GM12878 (cell line): ENCODE results near the gene VAV2. TPM values are rescaled to one million over a fixed set of nuclear protein-coding genes. Genes with fewer than 3 reads are reported as not detected.

ENCODE experiments used
- ATAC-seq: fragments of 200-7000 bp; cut with Tn5 transposase; 3 replicates; pipeline ENCODE4 v1.9.1; 2020; ENCODE audit warnings: mild to moderate bottlenecking, moderate library complexity
- BruUV-seq: library from RNA; stranded (reverse); fragments of 400-500 nt; replicated peaks from 2 replicates; lab custom pipeline; 2021; lab: Mats Ljungman, UMichigan
- CTCF ChIA-PET: fragments of 300-600 bp; sonication (Branson Sonifier 250); formaldehyde crosslinking; extraction: SDS; loops from one replicate; lab custom pipeline; 2021; ENCODE audit warnings: inconsistent platforms; lab: Yijun Ruan, JAX
- POLR2A ChIA-PET: fragments of 350-600 bp; formaldehyde crosslinking; extraction: SDS; loops from one replicate; lab custom pipeline; 2021; ENCODE audit warnings: inconsistent platforms; lab: Charles Lee
- RAD21 ChIA-PET: fragments of 300-600 bp; sonication (Branson Sonifier 250); formaldehyde crosslinking; loops from one replicate; lab custom pipeline; 2023; ENCODE audit warnings: antibody characterized with exemption; ENCODE audit not compliant: unreplicated experiment; lab: Charles Lee
- SMC1A ChIA-PET: fragments of 300-600 bp; sonication (Branson Sonifier 250); formaldehyde crosslinking; loops from one replicate; lab custom pipeline; 2023; ENCODE audit not compliant: unreplicated experiment, uncharacterized antibody; lab: Charles Lee
- DNase-seq: peaks from one replicate; pipeline ENCODE4 v3.0.0-alpha.2; 2011; ENCODE audit warnings: low read depth, low spot score
- FAIRE-seq: peaks from 3 replicates; lab custom pipeline; 2011; peaks lifted over from hg19 to GRCh38; lab: Jason Lieb, UNC
- H2AFZ ChIP-seq: 2 replicates; pipeline ENCODE4 v1.6.0; 2011; ENCODE audit warnings: low read depth, low read length, control low read depth; ENCODE audit not compliant: control insufficient read depth
- H3K27ac ChIP-seq: 2 replicates; pipeline ENCODE4 v1.5.1; 2011; ENCODE audit warnings: control low read depth; ENCODE audit not compliant: control insufficient read depth, insufficient read depth
- H3K27me3 ChIP-seq, 2 experiments: replicated peaks in 1 of 2; 2 replicates each; pipeline versions ENCODE4 v1.6.0 to v1.6.1; 2011; ENCODE audit warnings: low read length in 1 of 2; ENCODE audit not compliant: control insufficient read depth in 2 of 2, insufficient read depth in 2 of 2
- H3K36me3 ChIP-seq, 2 experiments: 2 replicates each; pipeline ENCODE4 v1.5.1; 2011; ENCODE audit warnings: low read length in 1 of 2; ENCODE audit not compliant: control insufficient read depth in 2 of 2, insufficient read depth in 2 of 2
- H3K4me1 ChIP-seq: 2 replicates; pipeline ENCODE4 v1.6.1; 2011; ENCODE audit warnings: mild to moderate bottlenecking, low read length, moderate library complexity, mixed read lengths; ENCODE audit not compliant: control insufficient read depth, insufficient read depth
- H3K4me2 ChIP-seq: 2 replicates; pipeline ENCODE4 v1.6.0; 2011; ENCODE audit warnings: control low read depth; ENCODE audit not compliant: control insufficient read depth, insufficient read depth
- H3K4me3 ChIP-seq: fragments of 200-600 bp; sonication (generic); 2 replicates; pipeline ENCODE4 v1.5.1; 2016
- H3K79me2 ChIP-seq: 2 replicates; pipeline ENCODE4 v1.6.0; 2011; ENCODE audit warnings: low read length; ENCODE audit not compliant: control insufficient read depth, insufficient read depth
- H3K9ac ChIP-seq: 2 replicates; pipeline ENCODE4 v1.8.0; 2011; ENCODE audit warnings: low read length, control low read depth, mixed read lengths; ENCODE audit not compliant: control insufficient read depth, insufficient read depth
- H3K9me3 ChIP-seq: replicated peaks from 3 replicates; pipeline ENCODE4 v1.5.1; 2011; ENCODE audit warnings: mild to moderate bottlenecking, low read length; ENCODE audit not compliant: control insufficient read depth, insufficient read depth
- H4K20me1 ChIP-seq: 2 replicates; pipeline ENCODE4 v1.6.0; 2011; ENCODE audit not compliant: control insufficient read depth, insufficient read depth
- BHLHE40 ChIP-seq, 2 experiments: fragments of 450-650 bp in 1 of 2; IDR thresholded peaks; 2 replicates each; pipeline ENCODE4 v1.6.1; 2011 to 2017; ENCODE audit warnings: low read depth in 2 of 2, borderline replicate concordance in 1 of 2, improper control_type of control experiment in 1 of 2, low read length in 1 of 2, mild to moderate bottlenecking in 1 of 2
- EZH2 ChIP-seq: IDR thresholded peaks from 2 replicates; pipeline ENCODE4 v1.6.1; 2012; ENCODE audit warnings: low read depth, mild to moderate bottlenecking, control low read depth, inconsistent platforms, low read length, borderline replicate concordance; ENCODE audit not compliant: control insufficient read depth
- FOXK2 ChIP-seq: fragments of 450-650 bp; IDR thresholded peaks from 2 replicates; pipeline ENCODE4 v1.6.1; 2017; ENCODE audit warnings: mild to moderate bottlenecking, moderate library complexity
- SPI1 ChIP-seq: IDR thresholded peaks from 2 replicates; pipeline ENCODE4 v1.6.1; 2011; ENCODE audit warnings: low read depth, mild to moderate bottlenecking, low read length, moderate library complexity, borderline replicate concordance; ENCODE audit not compliant: insufficient read depth
- ZNF384 ChIP-seq: IDR thresholded peaks from 2 replicates; pipeline ENCODE4 v1.6.1; 2012; ENCODE audit warnings: low read depth, mild to moderate bottlenecking, low read length, improper control_type of control experiment, borderline replicate concordance
- WGBS: methylation state at CpG from one replicate; pipeline ENCODE4 v1.1.6; 2016; ENCODE audit warnings: low lambda C conversion rate; ENCODE audit not compliant: insufficient replicate concordance, insufficient coverage; ENCODE audit errors: missing lambda C conversion rate; 5-methylcytosine and 5-hydroxymethylcytosine counted together
- in situ Hi-C: fragments of 300-500 bp; cut with MboI; formaldehyde crosslinking; loops from 9 replicates; pipeline ENCODE4 v1.14.3; 2018; ENCODE audit warnings: mixed read lengths
- intact Hi-C: fragments of 100-400 bp; cut with micrococcal nuclease; formaldehyde crosslinking; loops from one replicate; pipeline ENCODE4 v1.14.2; 2022; ENCODE audit not compliant: unreplicated experiment
- polyA plus RNA-seq, 11 experiments: library from polyadenylated mRNA; depleted of rRNA in 4 of 11; unstranded in 6 of 11; stranded (reverse) in 5 of 11; fragments of >200 nt; fragmentation: Nextera tagmentation in 4 of 11; fragmentation: Illumina TruSeq in 1 of 11; extraction: Ambion mirVana in 4 of 11; extraction: Trizol in 1 of 11; gene quantifications; 1 replicate in 1 of 11; 2 replicates in 10 of 11; pipeline versions ENCODE4 v1.2.1 to v1.2.3, GENCODE V29; 2011 to 2016; ENCODE audit warnings: inconsistent platforms in 2 of 11, missing spikeins in 2 of 11, low read depth in 1 of 11
- total RNA-seq, 4 experiments: library from RNA; depleted of rRNA in 3 of 4; stranded (reverse); fragments of >200 nt in 3 of 4; fragmentation: Illumina TruSeq in 1 of 4; extraction: Trizol in 1 of 4; gene quantifications; 2 replicates each; pipeline versions ENCODE4 v1.2.1 to v1.2.3, GENCODE V29; 2013 to 2021

VAV2 gene
- total and polyA plus RNA-seq, 10 of the 15 experiments (the other 5 are each of a cell fraction or from before 2014, with no cell fraction given): 0.13 to 43.9 (median 16.9) TPM

DNA sequence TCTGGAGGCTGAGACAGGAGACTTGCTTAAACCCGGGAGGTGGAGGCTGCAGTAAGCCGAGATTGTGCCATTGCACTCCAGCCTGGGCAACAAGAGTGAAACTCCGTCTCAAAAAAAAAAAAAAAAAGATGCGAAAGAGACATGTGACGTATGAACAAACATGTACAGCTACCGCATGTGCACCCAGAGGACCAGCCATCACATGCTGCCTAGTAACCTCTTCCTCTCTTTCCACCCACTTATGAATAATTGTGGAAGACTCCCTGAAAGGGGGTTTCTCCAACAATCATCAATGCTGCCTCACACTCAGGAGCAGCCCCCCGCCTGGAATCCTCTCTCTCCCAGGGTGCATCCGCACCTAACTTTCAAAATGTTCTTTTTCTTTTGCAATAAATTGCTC is 256.2 kb downstream of the VAV2 start:
- ChIA-PET RAD21 (interaction anchor here (0.8 to 2.0 kb wide), 3 partner anchors 52 to 257 kb away, joined by 3 to 10 read pairs (median 3); no protein-coding TSS in a partner anchor), CTCF (interaction anchor here (0.7 to 2.0 kb wide), 7 partner anchors 9 to 802 kb away, joined by 3 to 6 read pairs (median 4); no protein-coding TSS in a partner anchor), POLR2A (no interaction called here), SMC1A (interaction anchor here (1.3 kb wide), 1 partner anchor 258 kb away, joined by 3 read pairs; no protein-coding TSS in a partner anchor)
- Histone ChIP-seq H3K9me3 (no peaks in the 10 kb centered on the region), H3K79me2 (no peaks in the 10 kb centered on the region), H3K27ac (no peak overlapping the region), H3K36me3 (no peaks in the 10 kb centered on the region; a peak in 1 of 4 replicates), H3K4me3 (no peak overlapping the region), H2AFZ (no peak overlapping the region), H3K9ac (no peak overlapping the region), H3K27me3 (no peaks in the 10 kb centered on the region; a peak in 1 of 4 replicates), H3K4me2 (no peak overlapping the region), H4K20me1 (no peaks in the 10 kb centered on the region), H3K4me1 (no peaks in the 10 kb centered on the region)
- in situ Hi-C loops (no loop called here), intact Hi-C loops (no loop called here)
- DNase-seq (no peak), ATAC-seq (peak; percentile 25; the same call in 2 of the 3 replicates), FAIRE-seq (no peak)
- 30% methylated on average over 5 of the region's 8 CpGs for WGBS
- BruUV-seq: no TSS peak
- TF ChIP-seq ZNF384: peak; percentile 12; the same call in 1 of the 2 replicates
- TF ChIP-seq EZH2: no peak
- TF ChIP-seq SPI1: 0 out of 2 replicates have a peak, but pooled peaks have one; percentile 4

DNA sequence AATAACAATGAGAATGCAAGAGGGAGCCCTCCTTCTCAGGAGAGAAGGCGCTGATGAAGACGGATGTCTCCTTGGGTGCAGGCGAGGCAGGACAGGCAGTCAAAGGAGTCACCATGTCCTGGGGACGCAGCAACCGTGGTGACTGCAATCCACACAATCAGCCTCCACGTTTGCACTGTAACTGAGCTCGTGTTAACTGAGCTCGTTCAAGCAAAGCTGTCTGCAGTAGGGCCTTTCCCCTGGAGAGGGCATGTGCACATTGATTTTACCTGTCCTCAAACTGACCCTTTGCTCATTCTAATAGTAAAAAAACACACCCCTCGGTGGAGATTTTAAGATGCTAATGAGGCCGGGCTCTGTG is 256.7 kb downstream of the VAV2 start:
- in situ Hi-C loops (no loop called here), intact Hi-C loops (no loop called here)
- Histone ChIP-seq H3K9me3 (no peaks in the 10 kb centered on the region), H3K36me3 (no peaks in the 10 kb centered on the region; a peak in 1 of 4 replicates), H3K27me3 (no peaks in the 10 kb centered on the region; a peak in 1 of 4 replicates), H3K4me1 (no peaks in the 10 kb centered on the region), H3K9ac (no peak overlapping the region), H2AFZ (no peak overlapping the region), H4K20me1 (no peaks in the 10 kb centered on the region), H3K27ac (no peak overlapping the region), H3K4me3 (no peak overlapping the region), H3K4me2 (no peak overlapping the region)
- WGBS: 5% methylated on average over 10 of the region's 10 CpGs
- CTCF ChIA-PET: interaction anchor here (0.7 to 2.0 kb wide), 7 partner anchors 8 to 801 kb away, joined by 3 to 6 read pairs (median 4); no protein-coding TSS in a partner anchor
- FAIRE-seq (no peak), ATAC-seq (peak; percentile 66), DNase-seq (no peak)
- SMC1A ChIA-PET: interaction anchor here (1.3 kb wide), 1 partner anchor 259 kb away, joined by 3 read pairs; no protein-coding TSS in a partner anchor
- BruUV-seq: no TSS peak
- RAD21 ChIA-PET: interaction anchor here (0.8 to 2.0 kb wide), 3 partner anchors 52 to 258 kb away, joined by 3 to 10 read pairs (median 3); no protein-coding TSS in a partner anchor
- peak in 1 of 2 experiments; percentile 70; a peak in 1 of 4 replicates for TF ChIP-seq BHLHE40 (IDR thresholded peaks at IDR 0.05; ENCODE audit: borderline replicate concordance in 1 of 2, low read depth in 2 of 2, low read length in 1 of 2)
- no peak for TF ChIP-seq FOXK2
- TF ChIP-seq, all 136 proteins: peak for 1
- no peaks in the 10 kb centered on the region for H3K79me2 ChIP-seq
- POLR2A ChIA-PET: no interaction called here
